PFSK-1 (cell line): Measurements from ENCODE around the gene TXNDC15.

ENCODE experiments used
- FOXP2 ChIP-seq: optimal IDR thresholded peaks from 2 replicates; pipeline ENCODE3; 2011; ENCODE audit warnings: borderline replicate concordance, control low read depth, inconsistent platforms; ENCODE audit not compliant: insufficient read depth; ENCODE audit errors: extremely low read length, extremely low read depth
- POLR2AphosphoS5 ChIP-seq: IDR thresholded peaks from 2 replicates; pipeline ENCODE4 v1.6.1; 2012; ENCODE audit warnings: low read depth, mild to moderate bottlenecking, control low read depth, low read length, moderate library complexity
- SIN3A ChIP-seq: IDR thresholded peaks from 2 replicates; pipeline ENCODE4 v1.6.1; 2012; ENCODE audit warnings: mild to moderate bottlenecking, low read length, moderate library complexity, borderline replicate concordance; ENCODE audit not compliant: insufficient read depth
- TAF1 ChIP-seq: IDR thresholded peaks from 2 replicates; pipeline ENCODE4 v1.6.1; 2012; ENCODE audit warnings: low read length, control low read depth, borderline replicate concordance; ENCODE audit not compliant: insufficient read depth
- TF ChIP-seq, protein P1 (sequence below), 2 experiments: IDR thresholded peaks; 2 replicates each; pipeline versions ENCODE4 v1.6.1 to v1.8.0; 2011 to 2012; ENCODE audit warnings: low read depth in 2 of 2, low read length in 2 of 2, control low read depth in 1 of 2, inconsistent platforms in 1 of 2, mild to moderate bottlenecking in 1 of 2, moderate library complexity in 1 of 2; ENCODE audit not compliant: insufficient read depth in 1 of 2

DNA sequence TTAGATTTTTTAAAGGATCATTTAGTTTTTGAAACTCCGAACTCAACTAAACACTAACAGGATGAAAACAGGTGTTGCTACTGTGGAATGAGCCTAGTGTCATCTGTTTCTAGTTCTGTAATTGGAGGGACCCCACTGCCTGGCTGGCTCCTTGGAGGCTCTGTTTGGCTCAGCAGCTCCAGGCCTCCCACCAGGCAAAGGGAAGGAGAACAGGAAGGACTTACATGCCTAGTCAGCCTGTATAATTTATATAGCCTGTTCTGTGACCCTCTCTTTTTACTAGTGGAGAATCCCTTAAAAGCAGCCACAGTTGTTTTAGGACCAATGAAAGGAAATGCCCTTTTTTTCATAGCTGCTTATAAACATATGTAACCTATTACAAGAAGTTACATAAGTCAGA, 49.5 kb upstream of the TXNDC15 start:
- TF ChIP-seq, protein P1, sequence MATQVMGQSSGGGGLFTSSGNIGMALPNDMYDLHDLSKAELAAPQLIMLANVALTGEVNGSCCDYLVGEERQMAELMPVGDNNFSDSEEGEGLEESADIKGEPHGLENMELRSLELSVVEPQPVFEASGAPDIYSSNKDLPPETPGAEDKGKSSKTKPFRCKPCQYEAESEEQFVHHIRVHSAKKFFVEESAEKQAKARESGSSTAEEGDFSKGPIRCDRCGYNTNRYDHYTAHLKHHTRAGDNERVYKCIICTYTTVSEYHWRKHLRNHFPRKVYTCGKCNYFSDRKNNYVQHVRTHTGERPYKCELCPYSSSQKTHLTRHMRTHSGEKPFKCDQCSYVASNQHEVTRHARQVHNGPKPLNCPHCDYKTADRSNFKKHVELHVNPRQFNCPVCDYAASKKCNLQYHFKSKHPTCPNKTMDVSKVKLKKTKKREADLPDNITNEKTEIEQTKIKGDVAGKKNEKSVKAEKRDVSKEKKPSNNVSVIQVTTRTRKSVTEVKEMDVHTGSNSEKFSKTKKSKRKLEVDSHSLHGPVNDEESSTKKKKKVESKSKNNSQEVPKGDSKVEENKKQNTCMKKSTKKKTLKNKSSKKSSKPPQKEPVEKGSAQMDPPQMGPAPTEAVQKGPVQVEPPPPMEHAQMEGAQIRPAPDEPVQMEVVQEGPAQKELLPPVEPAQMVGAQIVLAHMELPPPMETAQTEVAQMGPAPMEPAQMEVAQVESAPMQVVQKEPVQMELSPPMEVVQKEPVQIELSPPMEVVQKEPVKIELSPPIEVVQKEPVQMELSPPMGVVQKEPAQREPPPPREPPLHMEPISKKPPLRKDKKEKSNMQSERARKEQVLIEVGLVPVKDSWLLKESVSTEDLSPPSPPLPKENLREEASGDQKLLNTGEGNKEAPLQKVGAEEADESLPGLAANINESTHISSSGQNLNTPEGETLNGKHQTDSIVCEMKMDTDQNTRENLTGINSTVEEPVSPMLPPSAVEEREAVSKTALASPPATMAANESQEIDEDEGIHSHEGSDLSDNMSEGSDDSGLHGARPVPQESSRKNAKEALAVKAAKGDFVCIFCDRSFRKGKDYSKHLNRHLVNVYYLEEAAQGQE (IDR thresholded peaks at IDR 0.05; ENCODE audit: insufficient read depth in 1 of 2, low read depth in 2 of 2, low read length in 2 of 2), result no peak
- TF ChIP-seq TAF1, result no peak
- no peak for TF ChIP-seq POLR2AphosphoS5
- no peak for TF ChIP-seq SIN3A
- TF ChIP-seq FOXP2, result no peak
